Naive thymus-derived CD4-positive, alpha-beta T cell (primary cell): ENCODE results near the gene NPR3. TPM values are rescaled to one million over a fixed set of nuclear protein-coding genes. Genes with fewer than 3 reads are reported as not detected.

ENCODE experiments used
- ATAC-seq: fragments of 150-1000 bp; cut with Tn5 transposase; 2 replicates; pipeline ENCODE4 v1.10.0; 2021; ENCODE audit warnings: mild to moderate bottlenecking, moderate library complexity
- CTCF ChIA-PET: fragments of 350-600 bp; sonication (Branson Sonifier 250); formaldehyde crosslinking; loops from one replicate; lab custom pipeline; 2021; ENCODE audit warnings: antibody characterized with exemption; lab: Charles Lee
- POLR2A ChIA-PET: fragments of 350-600 bp; sonication (Branson Sonifier 250); formaldehyde crosslinking; loops from one replicate; lab custom pipeline; 2021; ENCODE audit warnings: antibody characterized with exemption, inconsistent platforms; lab: Charles Lee
- DNase-seq, 9 donors: peaks; one replicate each; pipeline versions ENCODE4 v3.0.0 to v3.0.0-alpha.2; 2020 to 2022; ENCODE audit warnings: mixed read lengths in 1 of 9
- H3K27ac ChIP-seq: one replicate; pipeline ENCODE4 v1.7.0; 2013; ENCODE audit warnings: mild to moderate bottlenecking, low read depth, low read length, moderate library complexity
- H3K27me3 ChIP-seq, 2 donors: one replicate each; pipeline ENCODE4 v1.7.0; 2013; ENCODE audit warnings: low read length in 2 of 2, mild to moderate bottlenecking in 2 of 2, moderate library complexity in 2 of 2; ENCODE audit not compliant: control insufficient read depth in 2 of 2, insufficient read depth in 2 of 2
- H3K36me3 ChIP-seq, 3 experiments: 1 replicate in 2 of 3; 2 replicates in 1 of 3; pipeline ENCODE4 v1.7.0; 2013; ENCODE audit warnings: low read length in 3 of 3, mild to moderate bottlenecking in 3 of 3, moderate library complexity in 1 of 3; ENCODE audit not compliant: insufficient read depth in 3 of 3, control insufficient read depth in 2 of 3
- H3K4me1 ChIP-seq, 2 donors: one replicate each; pipeline ENCODE4 v1.7.0; 2013; ENCODE audit warnings: low read length in 2 of 2, mild to moderate bottlenecking in 2 of 2, moderate library complexity in 1 of 2; ENCODE audit not compliant: control insufficient read depth in 2 of 2, insufficient read depth in 2 of 2
- H3K4me3 ChIP-seq: 2 replicates; pipeline ENCODE4 v1.7.0; 2013; ENCODE audit warnings: mild to moderate bottlenecking, low read length
- H3K9me3 ChIP-seq, 3 experiments: 1 replicate in 2 of 3; 2 replicates in 1 of 3; pipeline ENCODE4 v1.7.0; 2013; ENCODE audit warnings: low read length in 3 of 3; ENCODE audit not compliant: control insufficient read depth in 2 of 3
- H3K27ac Mint-ChIP-seq, 9 donors: one replicate each; pipeline ENCODE4 v1.8.0; 2020 to 2022; ENCODE audit warnings: mixed read lengths in 9 of 9, mild to moderate bottlenecking in 8 of 9, moderate library complexity in 5 of 9, inconsistent platforms in 2 of 9
- H3K27me3 Mint-ChIP-seq, 5 donors: one replicate each; pipeline ENCODE4 v1.8.0; 2021 to 2022; ENCODE audit warnings: mixed read lengths in 5 of 5, mild to moderate bottlenecking in 1 of 5
- H3K36me3 Mint-ChIP-seq, 5 donors: one replicate each; pipeline ENCODE4 v1.8.0; 2020 to 2022; ENCODE audit warnings: mixed read lengths in 5 of 5, mild to moderate bottlenecking in 3 of 5, inconsistent platforms in 1 of 5
- H3K4me1 Mint-ChIP-seq, 7 donors: one replicate each; pipeline ENCODE4 v1.8.0; 2020 to 2022; ENCODE audit warnings: mixed read lengths in 7 of 7, mild to moderate bottlenecking in 3 of 7, inconsistent platforms in 1 of 7
- H3K4me3 Mint-ChIP-seq, 10 donors: one replicate each; pipeline ENCODE4 v1.8.0; 2020 to 2022; ENCODE audit warnings: mild to moderate bottlenecking in 10 of 10, mixed read lengths in 10 of 10, moderate library complexity in 6 of 10, inconsistent platforms in 2 of 10
- H3K9me3 Mint-ChIP-seq, 11 donors: one replicate each; pipeline ENCODE4 v1.8.0; 2020 to 2022; ENCODE audit warnings: mixed read lengths in 11 of 11, mild to moderate bottlenecking in 4 of 11, inconsistent platforms in 1 of 11, moderate library complexity in 1 of 11
- intact Hi-C, 2 donors: fragments of 100-400 bp; cut with micrococcal nuclease; formaldehyde crosslinking; loops; one replicate each; pipeline ENCODE4 v1.15.1; 2023
- polyA plus RNA-seq, 2 donors: library from polyadenylated mRNA; unstranded; fragments of 300-500 nt; fragmentation: Illumina TruSeq; gene quantifications; one replicate each; pipeline ENCODE4 v1.2.3, GENCODE V29; 2021
- total RNA-seq, 6 experiments: library from RNA in 5 of 6; stranded (reverse) in 5 of 6; gene quantifications; 1 replicate in 5 of 6; 2 replicates in 1 of 6; pipeline ENCODE4 v1.2.3 and lab custom pipeline; 2021 to 2026

The NPR3 gene
- total and polyA plus RNA-seq, 7 experiments from 2014 or later: 0.56 to 1.4 TPM; not detected in 5

GRCh38 chr5:32690153-32690552 lies 21.0 kb upstream of the NPR3 start:
- POLR2A ChIA-PET: no interaction called here
- CTCF ChIA-PET: no interaction called here
- H3K4me1 Mint-ChIP-seq: no peaks in the 10 kb centered on the region

GRCh38 chr5:32690666-32691065 lies 20.5 kb upstream of the NPR3 start:
- H3K27ac Mint-ChIP-seq: no peak overlapping the region
- Histone ChIP-seq H3K9me3 (no peaks in the 10 kb centered on the region), H3K4me3 (no peak overlapping the region), H3K27ac (no peak overlapping the region), H3K27me3 (no peaks in the 10 kb centered on the region), H3K36me3 (no peaks in the 10 kb centered on the region), H3K4me1 (no peaks in the 10 kb centered on the region)
- ATAC-seq (no peak), DNase-seq (no peak)
- H3K27me3 Mint-ChIP-seq: peaks cover 0 to 27% (median 12%) of the 10 kb centered on the region in 5 donors
- H3K4me3 Mint-ChIP-seq: no peak overlapping the region
- intact Hi-C loops: loop anchor here in 1 of 2 donors (5.0 kb wide), 1 partner anchor 732 kb away; no protein-coding TSS in a partner anchor
- no peaks in the 10 kb centered on the region for H3K4me1 Mint-ChIP-seq
- H3K9me3 Mint-ChIP-seq: peaks cover 0 to 13% (median 7%) of the 10 kb centered on the region in 11 donors
- ChIA-PET CTCF (no interaction called here), POLR2A (no interaction called here)
- peaks cover 0 to 9% (median 0%) of the 10 kb centered on the region in 5 donors for H3K36me3 Mint-ChIP-seq

More at GRCh38 chr5:32690153-32690552, 21.0 kb upstream of the NPR3 start:
- peaks cover 0 to 9% (median 0%) of the 10 kb centered on the region in 5 donors for H3K36me3 Mint-ChIP-seq
- DNase-seq (no peak), ATAC-seq (no peak)
- no peaks in the 10 kb centered on the region for H3K9me3 ChIP-seq
- no peak overlapping the region for H3K27ac ChIP-seq
- peaks cover 0 to 27% (median 12%) of the 10 kb centered on the region in 5 donors for H3K27me3 Mint-ChIP-seq
- no peak overlapping the region for H3K27ac Mint-ChIP-seq
- no peaks in the 10 kb centered on the region for H3K36me3 ChIP-seq
- no peak overlapping the region for H3K4me3 ChIP-seq
- no peaks in the 10 kb centered on the region for H3K27me3 ChIP-seq
- H3K9me3 Mint-ChIP-seq: peaks cover 0 to 19% (median 10%) of the 10 kb centered on the region in 11 donors
- H3K4me1 ChIP-seq: no peaks in the 10 kb centered on the region
- no peak overlapping the region for H3K4me3 Mint-ChIP-seq
- intact Hi-C loops: loop anchor here in 1 of 2 donors (5.0 kb wide), 1 partner anchor 732 kb away; no protein-coding TSS in a partner anchor

DNA sequence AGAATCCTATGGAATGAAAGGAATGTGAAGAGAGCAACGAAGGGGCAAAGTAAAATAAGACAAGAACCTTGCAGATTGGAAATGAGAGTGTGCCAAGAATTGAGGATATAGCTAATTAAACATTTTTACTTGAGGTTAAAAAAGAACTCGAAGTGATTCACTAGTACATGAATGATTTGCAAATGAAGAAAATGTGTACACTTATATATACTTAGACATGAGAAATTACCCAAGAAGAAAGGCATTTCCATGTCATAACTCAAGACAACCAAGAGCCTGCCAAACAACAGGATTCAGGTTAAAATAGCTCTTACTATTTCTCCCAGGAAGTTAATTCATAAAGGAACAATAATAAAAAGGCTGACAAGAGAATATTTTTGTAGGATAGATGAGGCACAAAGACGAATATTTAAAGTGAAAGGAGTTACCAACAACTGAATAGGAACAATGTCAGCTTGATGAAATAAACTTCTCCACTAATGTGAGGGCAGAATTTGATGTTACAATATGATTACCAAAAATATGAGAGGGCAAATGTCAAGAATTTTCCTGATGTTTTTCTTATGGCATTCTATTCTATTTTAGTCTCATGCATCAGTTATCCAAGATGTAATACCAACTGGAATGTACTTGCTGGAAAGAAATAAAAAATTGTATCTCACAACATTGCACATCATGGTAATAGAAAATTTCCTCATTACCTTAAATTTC lies 18.9 kb upstream of the NPR3 start:
- ChIA-PET POLR2A (no interaction called here), CTCF (no interaction called here)
- no peaks in the 10 kb centered on the region for H3K36me3 ChIP-seq
- H3K27me3 ChIP-seq: no peaks in the 10 kb centered on the region
- Mint-ChIP-seq H3K4me3 (no peak overlapping the region), H3K27ac (no peak overlapping the region), H3K4me1 (no peaks in the 10 kb centered on the region), H3K9me3 (peaks cover 0 to 12% (median 3%) of the 10 kb centered on the region in 11 donors), H3K36me3 (peaks cover 0 to 7% (median 0%) of the 10 kb centered on the region in 5 donors), H3K27me3 (peaks cover under 1 to 20% (median 16%) of the 10 kb centered on the region in 5 donors)
- no peak overlapping the region for H3K27ac ChIP-seq
- H3K4me1 ChIP-seq: no peaks in the 10 kb centered on the region
- ATAC-seq: no peak
- no peak for DNase-seq
- no peak overlapping the region for H3K4me3 ChIP-seq
- intact Hi-C loops: loop anchor here in 1 of 2 donors (5.0 kb wide), 1 partner anchor 730 kb away; no protein-coding TSS in a partner anchor
- H3K9me3 ChIP-seq: no peaks in the 10 kb centered on the region

DNA sequence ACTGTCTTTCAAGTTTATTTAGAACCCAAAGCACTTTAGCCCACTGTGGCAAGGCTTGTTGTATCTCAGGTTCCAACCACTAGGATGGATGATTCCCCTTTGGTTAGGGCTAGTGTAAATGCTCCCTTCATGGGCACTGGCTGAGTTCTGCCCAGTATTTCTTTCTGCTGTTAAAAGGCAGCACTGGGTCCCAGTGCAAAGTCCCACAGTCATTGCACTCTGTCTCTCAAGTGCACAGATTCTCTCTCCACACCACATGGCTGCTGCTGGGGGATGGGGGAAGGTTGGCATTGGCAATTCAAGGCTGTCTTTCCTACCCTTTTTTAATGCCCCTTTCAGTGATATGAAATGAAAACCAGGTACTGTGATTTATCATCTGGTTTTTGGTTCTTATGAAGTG lies 7.2 kb upstream of the NPR3 start:
- Histone ChIP-seq H3K27ac (no peak overlapping the region), H3K4me1 (no peaks in the 10 kb centered on the region), H3K4me3 (no peak overlapping the region), H3K27me3 (peaks cover 0 to 3% of the 10 kb centered on the region in 2 donors), H3K36me3 (no peaks in the 10 kb centered on the region), H3K9me3 (no peaks in the 10 kb centered on the region)
- ATAC-seq (no peak), DNase-seq (no peak)
- H3K36me3 Mint-ChIP-seq: peaks cover 0 to 5% (median 0%) of the 10 kb centered on the region in 5 donors
- no peak overlapping the region for H3K27ac Mint-ChIP-seq
- peaks cover 22 to 65% (median 56%) of the 10 kb centered on the region in 5 donors for H3K27me3 Mint-ChIP-seq
- H3K4me3 Mint-ChIP-seq: no peak overlapping the region
- CTCF ChIA-PET: no interaction called here
- POLR2A ChIA-PET: no interaction called here
- peaks cover 0 to 3% (median 2%) of the 10 kb centered on the region in 7 donors for H3K4me1 Mint-ChIP-seq
- intact Hi-C loops: no loop called here
- H3K9me3 Mint-ChIP-seq: peaks cover 3 to 23% (median 9%) of the 10 kb centered on the region in 11 donors

DNA sequence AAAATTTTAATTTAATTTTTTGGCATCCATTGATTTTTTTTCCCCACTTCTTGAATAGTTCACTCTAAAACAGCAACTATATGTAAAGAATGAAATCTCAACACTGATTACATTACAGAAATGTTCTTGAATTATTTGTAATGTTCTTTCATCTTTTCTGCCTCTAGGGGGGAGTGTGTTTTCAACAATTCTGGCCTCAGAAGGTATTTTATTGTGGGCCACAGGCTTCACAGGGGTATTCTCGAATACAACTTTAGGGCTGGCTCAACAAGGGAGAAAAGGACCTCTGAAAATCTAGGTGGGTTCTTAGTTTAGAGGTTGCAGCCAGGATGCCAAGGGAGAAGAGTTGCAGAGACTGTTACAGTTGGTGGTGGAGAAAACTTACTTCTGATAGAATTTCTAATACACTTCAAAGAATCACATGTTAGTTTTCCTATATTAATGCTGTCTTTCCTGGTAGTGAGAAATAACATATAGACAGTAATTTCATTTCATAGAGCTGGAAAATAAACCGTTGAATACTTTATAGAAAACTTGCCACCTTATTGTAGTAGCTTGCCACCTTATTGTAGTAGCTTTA lies 3.6 kb upstream of the NPR3 start:
- no peak overlapping the region for H3K4me3 Mint-ChIP-seq
- CTCF ChIA-PET: interaction anchor here (0.7 to 1.4 kb wide), 2 partner anchors 146 to 811 kb away, joined by 8 to 9 read pairs; no protein-coding TSS in a partner anchor
- no peak for ATAC-seq

GRCh38 chr5:32708949-32709348 lies 2.2 kb upstream of the NPR3 start:
- Histone ChIP-seq H3K9me3 (no peaks in the 10 kb centered on the region), H3K27me3 (peaks cover 0 to 3% of the 10 kb centered on the region in 2 donors), H3K4me1 (peaks cover 3 to 7% of the 10 kb centered on the region in 2 donors), H3K36me3 (no peaks in the 10 kb centered on the region), H3K27ac (no peak overlapping the region), H3K4me3 (no peak overlapping the region)
- DNase-seq (no peak), ATAC-seq (no peak)
- peaks cover 0 to 1% (median 0%) of the 10 kb centered on the region in 5 donors for H3K36me3 Mint-ChIP-seq
- H3K4me1 Mint-ChIP-seq: peaks cover 18 to 30% (median 28%) of the 10 kb centered on the region in 7 donors
- H3K4me3 Mint-ChIP-seq: peak overlapping the region in 7 of 10 donors; percentile 13 to 82 (median 72)
- peaks cover 0 to 9% (median 0%) of the 10 kb centered on the region in 11 donors for H3K9me3 Mint-ChIP-seq
- intact Hi-C loops: loop anchor here in 1 of 2 donors (1.0 to 5.0 kb wide), 3 partner anchors 233 to 714 kb away; no protein-coding TSS in a partner anchor
- H3K27me3 Mint-ChIP-seq: peaks cover 58 to 70% (median 64%) of the 10 kb centered on the region in 5 donors
- no peak overlapping the region for H3K27ac Mint-ChIP-seq
- ChIA-PET CTCF (interaction anchor here (0.8 to 1.4 kb wide), 2 partner anchors 144 to 145 kb away, joined by 4 to 9 read pairs; no protein-coding TSS in a partner anchor), POLR2A (no interaction called here)

More for the DNA sequence above, 3.6 kb upstream of the NPR3 start:
- Histone ChIP-seq H3K9me3 (no peaks in the 10 kb centered on the region), H3K27ac (no peak overlapping the region), H3K4me1 (peaks cover 3 to 7% of the 10 kb centered on the region in 2 donors), H3K4me3 (no peak overlapping the region), H3K27me3 (peaks cover 0 to 3% of the 10 kb centered on the region in 2 donors), H3K36me3 (no peaks in the 10 kb centered on the region)
- intact Hi-C loops: loop anchor here in 1 of 2 donors (5.0 kb wide), 1 partner anchor 235 kb away; no protein-coding TSS in a partner anchor
- peaks cover 0 to 10% (median 1%) of the 10 kb centered on the region in 11 donors for H3K9me3 Mint-ChIP-seq
- no peak for DNase-seq
- H3K36me3 Mint-ChIP-seq: no peaks in the 10 kb centered on the region
- H3K27ac Mint-ChIP-seq: no peak overlapping the region
- H3K27me3 Mint-ChIP-seq: peaks cover 50 to 72% (median 59%) of the 10 kb centered on the region in 5 donors
- peaks cover 14 to 25% (median 21%) of the 10 kb centered on the region in 7 donors for H3K4me1 Mint-ChIP-seq
- POLR2A ChIA-PET: no interaction called here
